Activated CD4-positive, alpha-beta T cell treated with anti-CD3 and anti-CD28 coated beads for 48 hours (primary cell): ENCODE measurements around the gene RARS1.

Source experiments
- DNase-seq: peaks from one replicate; pipeline ENCODE4 v3.0.0-alpha.2; 2020

RARS1 gene

GRCh38 chr5:168562279-168562678 lies 76.0 kb downstream of the RARS1 start:
- DNase-seq = no peak

GRCh38 chr5:168563959-168564358 lies 77.7 kb downstream of the RARS1 start:
- no peak for DNase-seq

GRCh38 chr5:168568738-168569137 lies 82.5 kb downstream of the RARS1 start:
- DNase-seq = no peak
